Hepatocyte (in vitro differentiated cells): Measurements from ENCODE around the gene PRDX3. TPM values are rescaled to one million over a fixed set of nuclear protein-coding genes. Genes with fewer than 3 reads are reported as not detected.

Experiments
- DNase-seq: peaks from one replicate; pipeline ENCODE4 v3.0.0-alpha.2; 2016; ENCODE audit warnings: low spot score
- H2AFZ ChIP-seq: fragments of 200-600 bp; sonication (generic); 2 replicates; pipeline ENCODE4 v1.6.0; 2016; ENCODE audit warnings: antibody characterized with exemption, mild to moderate bottlenecking
- H3K27ac ChIP-seq: fragments of 200-600 bp; sonication (generic); 2 replicates; pipeline ENCODE4 v1.5.1; 2016; ENCODE audit warnings: mild to moderate bottlenecking
- H3K27me3 ChIP-seq: fragments of 200-600 bp; sonication (generic); 2 replicates; pipeline ENCODE4 v1.6.1; 2016
- H3K36me3 ChIP-seq: fragments of 200-600 bp; sonication (generic); replicated peaks from 2 replicates; pipeline ENCODE4 v1.5.1; 2016; ENCODE audit warnings: low read depth; ENCODE audit not compliant: insufficient read depth
- H3K4me1 ChIP-seq: fragments of 200-600 bp; sonication (generic); 2 replicates; pipeline ENCODE4 v1.5.1; 2016; ENCODE audit warnings: mild to moderate bottlenecking, moderate library complexity; ENCODE audit not compliant: insufficient read depth
- H3K4me2 ChIP-seq: fragments of 200-600 bp; sonication (generic); 2 replicates; pipeline ENCODE4 v1.6.0; 2016
- H3K4me3 ChIP-seq: fragments of 200-600 bp; sonication (generic); 2 replicates; pipeline ENCODE4 v1.5.1; 2016; ENCODE audit warnings: mild to moderate bottlenecking
- H3K79me2 ChIP-seq: fragments of 200-600 bp; sonication (generic); 2 replicates; pipeline ENCODE4 v1.6.0; 2017; ENCODE audit warnings: mild to moderate bottlenecking
- H3K9me2 ChIP-seq: fragments of 200-600 bp; sonication (generic); replicated peaks from 2 replicates; pipeline ENCODE4 v1.6.0; 2017; ENCODE audit warnings: mild to moderate bottlenecking; ENCODE audit not compliant: insufficient read depth
- H3K9me3 ChIP-seq: fragments of 200-600 bp; sonication (generic); 2 replicates; pipeline ENCODE4 v1.5.1; 2016; ENCODE audit warnings: low read depth, mild to moderate bottlenecking
- H4K20me1 ChIP-seq: fragments of 200-600 bp; sonication (generic); 2 replicates; pipeline ENCODE4 v1.6.0; 2016; ENCODE audit warnings: mild to moderate bottlenecking; ENCODE audit not compliant: insufficient read depth, poor library complexity, severe bottlenecking
- CTCF ChIP-seq: fragments of 200-600 bp; sonication (generic); IDR thresholded peaks from 2 replicates; pipeline ENCODE4 v1.5.1; 2016; ENCODE audit warnings: antibody characterized with exemption, mild to moderate bottlenecking; ENCODE audit not compliant: poor library complexity
- EZH2 ChIP-seq: fragments of 200-600 bp; sonication (generic); IDR thresholded peaks from 2 replicates; pipeline ENCODE4 v1.6.1; 2016; ENCODE audit warnings: antibody characterized with exemption, mild to moderate bottlenecking, borderline replicate concordance
- EZH2phosphoT487 ChIP-seq: fragments of 200-600 bp; sonication (generic); IDR thresholded peaks from one replicate; pipeline ENCODE4 v1.6.1; 2018; ENCODE audit warnings: antibody characterized with exemption, mild to moderate bottlenecking, low read depth, moderate library complexity; ENCODE audit not compliant: unreplicated experiment, severe bottlenecking
- WGBS: methylation state at CpG from one replicate; pipeline ENCODE4 v1.1.6; 2016; ENCODE audit warnings: low lambda C conversion rate; ENCODE audit errors: missing lambda C conversion rate; 5-methylcytosine and 5-hydroxymethylcytosine counted together
- polyA plus RNA-seq: library from polyadenylated mRNA; unstranded; fragments of >200 nt; fragmentation: Nextera tagmentation; extraction: Ambion mirVana; gene quantifications from 2 replicates; pipeline ENCODE4 v1.2.1, GENCODE V29; 2016
- total RNA-seq: library from RNA; depleted of rRNA; stranded (reverse); fragments of >200 nt; gene quantifications from 2 replicates; pipeline ENCODE4 v1.2.3, GENCODE V29; 2014

PRDX3 gene
- total and polyA plus RNA-seq, 2 experiments from 2014 or later, result 294 to 333 TPM

DNA sequence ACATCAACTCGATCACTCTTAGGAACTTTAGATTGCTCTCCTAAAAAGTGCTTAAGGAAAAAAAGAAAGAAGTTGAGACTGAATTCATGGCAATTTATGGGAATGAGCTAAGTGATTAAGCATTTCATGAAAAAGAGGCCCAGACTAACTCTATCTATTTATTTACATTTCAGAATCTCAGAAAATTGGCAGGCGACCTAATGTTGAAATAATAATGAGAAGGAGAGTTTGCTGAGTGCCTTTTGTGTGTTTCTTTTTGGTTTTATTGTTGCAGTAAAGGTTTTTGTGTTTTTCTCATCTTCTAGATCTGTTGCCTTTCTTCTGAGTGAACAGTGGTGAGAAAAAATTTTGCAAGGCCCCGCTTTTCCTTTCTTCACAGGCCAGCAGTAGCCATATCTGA lies 32.6 kb upstream of the PRDX3 start:
- H3K4me3 ChIP-seq, result no peak overlapping the region
- TF ChIP-seq EZH2phosphoT487, result no peak
- TF ChIP-seq CTCF, result no peak
- TF ChIP-seq EZH2, result no peak
- WGBS, result 50% methylated on average over 3 of the region's 3 CpGs
- H3K9me3 ChIP-seq, result no peaks in the 10 kb centered on the region
- H4K20me1 ChIP-seq, result no peaks in the 10 kb centered on the region
- H3K9me2 ChIP-seq, result no peaks in the 10 kb centered on the region
- H3K4me2 ChIP-seq, result peak overlapping the region; percentile 83
- DNase-seq, result no peak
- peaks cover 44% of the 10 kb centered on the region for H3K4me1 ChIP-seq
- peaks cover 71% of the 10 kb centered on the region for H3K79me2 ChIP-seq
- H3K27me3 ChIP-seq, result no peaks in the 10 kb centered on the region
- no peaks in the 10 kb centered on the region for H3K36me3 ChIP-seq
- no peak overlapping the region for H2AFZ ChIP-seq
- peak overlapping the region; percentile 92 for H3K27ac ChIP-seq

GRCh38 chr10:119210633-119211032 lies 32.0 kb upstream of the PRDX3 start:
- Histone ChIP-seq H3K9me2 (no peaks in the 10 kb centered on the region), H3K79me2 (peaks cover 66% of the 10 kb centered on the region), H3K4me2 (peak overlapping the region; percentile 83), H3K4me3 (no peak overlapping the region), H3K27me3 (no peaks in the 10 kb centered on the region), H3K9me3 (no peaks in the 10 kb centered on the region), H2AFZ (no peak overlapping the region), H3K27ac (peak overlapping the region; percentile 92), H3K4me1 (peaks cover 41% of the 10 kb centered on the region), H4K20me1 (no peaks in the 10 kb centered on the region), H3K36me3 (no peaks in the 10 kb centered on the region)
- no peak for TF ChIP-seq EZH2phosphoT487
- TF ChIP-seq EZH2, result no peak
- TF ChIP-seq CTCF, result no peak
- 63% methylated on average over 2 of the region's 2 CpGs for WGBS
- no peak for DNase-seq

- no peak overlapping the region for H2AFZ ChIP-seq
- H3K27me3 ChIP-seq, result no peaks in the 10 kb centered on the region
- no peaks in the 10 kb centered on the region for H3K9me2 ChIP-seq
- no peaks in the 10 kb centered on the region for H3K36me3 ChIP-seq
- peaks cover 58% of the 10 kb centered on the region for H3K79me2 ChIP-seq
- H4K20me1 ChIP-seq, result no peaks in the 10 kb centered on the region
- peak overlapping the region; percentile 92 for H3K27ac ChIP-seq
- H3K4me3 ChIP-seq, result peak overlapping the region; percentile 20
- 32% methylated on average over 9 of the region's 9 CpGs for WGBS
- peak overlapping the region; percentile 83 for H3K4me2 ChIP-seq
- H3K9me3 ChIP-seq, result no peaks in the 10 kb centered on the region
- no peak for DNase-seq
- no peak for TF ChIP-seq EZH2phosphoT487
- TF ChIP-seq EZH2, result no peak
- TF ChIP-seq CTCF, result no peak
- peaks cover 36% of the 10 kb centered on the region for H3K4me1 ChIP-seq
These were observed 31.2 kb upstream of the PRDX3 start for GRCh38 chr10:119209736-119210355.
